DND-41 (cell line): ENCODE results near the gene AGFG2.

Experiments
- EZH2 ChIP-seq: IDR thresholded peaks from 3 replicates; pipeline ENCODE4 v1.6.1; 2012; ENCODE audit warnings: borderline replicate concordance, low read depth, mild to moderate bottlenecking, moderate library complexity, low read length, inconsistent platforms; ENCODE audit not compliant: severe bottlenecking
- TF ChIP-seq, protein P1 (sequence below): IDR thresholded peaks from 2 replicates; pipeline ENCODE4 v1.5.1; 2012; ENCODE audit warnings: borderline replicate concordance, low read length, moderate library complexity, mild to moderate bottlenecking; ENCODE audit not compliant: poor library complexity, severe bottlenecking; ENCODE audit errors: extremely low read depth

DNA sequence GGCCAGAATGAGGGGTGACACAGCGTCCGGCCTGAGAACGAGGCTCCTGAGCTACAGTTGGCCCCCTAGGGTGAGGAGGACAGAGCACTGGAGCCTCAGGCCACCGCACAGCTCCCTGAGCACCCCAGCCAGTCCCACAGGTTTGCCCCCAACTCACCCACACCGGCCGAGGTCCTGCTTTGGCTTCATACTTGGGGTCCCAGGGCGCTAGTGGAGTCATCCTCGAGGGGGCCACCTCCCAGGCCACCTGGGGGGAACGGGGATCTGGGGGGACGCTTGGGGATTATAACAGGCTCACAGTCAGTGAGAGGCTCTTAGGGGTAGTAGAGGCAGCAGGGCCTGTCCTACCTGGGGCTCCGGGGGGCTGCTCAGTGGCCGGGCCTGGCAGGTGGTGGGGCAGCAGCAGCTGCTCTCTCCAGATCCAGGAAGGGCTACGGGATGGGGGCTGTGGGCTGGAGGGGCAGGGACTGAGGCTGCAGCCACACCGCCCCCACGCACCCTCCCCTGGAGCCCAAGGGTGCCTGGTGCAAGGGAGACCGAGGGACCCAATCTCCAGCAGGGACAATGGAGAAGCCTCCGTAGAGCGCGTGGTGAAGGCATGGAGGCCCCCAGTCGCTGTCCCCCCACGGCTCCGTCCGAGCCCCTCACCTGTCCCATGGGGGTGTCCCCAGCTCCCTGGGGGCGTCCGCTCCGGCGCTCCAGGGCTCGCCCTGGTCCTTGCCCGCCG, 34.1 kb downstream of the AGFG2 start:
- TF ChIP-seq, protein P1, sequence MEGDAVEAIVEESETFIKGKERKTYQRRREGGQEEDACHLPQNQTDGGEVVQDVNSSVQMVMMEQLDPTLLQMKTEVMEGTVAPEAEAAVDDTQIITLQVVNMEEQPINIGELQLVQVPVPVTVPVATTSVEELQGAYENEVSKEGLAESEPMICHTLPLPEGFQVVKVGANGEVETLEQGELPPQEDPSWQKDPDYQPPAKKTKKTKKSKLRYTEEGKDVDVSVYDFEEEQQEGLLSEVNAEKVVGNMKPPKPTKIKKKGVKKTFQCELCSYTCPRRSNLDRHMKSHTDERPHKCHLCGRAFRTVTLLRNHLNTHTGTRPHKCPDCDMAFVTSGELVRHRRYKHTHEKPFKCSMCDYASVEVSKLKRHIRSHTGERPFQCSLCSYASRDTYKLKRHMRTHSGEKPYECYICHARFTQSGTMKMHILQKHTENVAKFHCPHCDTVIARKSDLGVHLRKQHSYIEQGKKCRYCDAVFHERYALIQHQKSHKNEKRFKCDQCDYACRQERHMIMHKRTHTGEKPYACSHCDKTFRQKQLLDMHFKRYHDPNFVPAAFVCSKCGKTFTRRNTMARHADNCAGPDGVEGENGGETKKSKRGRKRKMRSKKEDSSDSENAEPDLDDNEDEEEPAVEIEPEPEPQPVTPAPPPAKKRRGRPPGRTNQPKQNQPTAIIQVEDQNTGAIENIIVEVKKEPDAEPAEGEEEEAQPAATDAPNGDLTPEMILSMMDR = no peak
- TF ChIP-seq EZH2 = no peak
